CD4-positive, alpha-beta T cell treated with Interleukin-10 for 1 hour (primary cell): Measurements from ENCODE around the gene RILPL2.
A peak's percentile ranks its signal among the peaks of the same experiment; 100 is the strongest.
"Not testable (repeated sequence)": the region's sequence is repeated elsewhere in the genome, so short reads cannot be mapped to it uniquely, and the experiment has no call there.

Experiments
- DNase-seq: peaks from one replicate; pipeline ENCODE4 v3.0.0-alpha.2; 2020

Gene RILPL2

DNA sequence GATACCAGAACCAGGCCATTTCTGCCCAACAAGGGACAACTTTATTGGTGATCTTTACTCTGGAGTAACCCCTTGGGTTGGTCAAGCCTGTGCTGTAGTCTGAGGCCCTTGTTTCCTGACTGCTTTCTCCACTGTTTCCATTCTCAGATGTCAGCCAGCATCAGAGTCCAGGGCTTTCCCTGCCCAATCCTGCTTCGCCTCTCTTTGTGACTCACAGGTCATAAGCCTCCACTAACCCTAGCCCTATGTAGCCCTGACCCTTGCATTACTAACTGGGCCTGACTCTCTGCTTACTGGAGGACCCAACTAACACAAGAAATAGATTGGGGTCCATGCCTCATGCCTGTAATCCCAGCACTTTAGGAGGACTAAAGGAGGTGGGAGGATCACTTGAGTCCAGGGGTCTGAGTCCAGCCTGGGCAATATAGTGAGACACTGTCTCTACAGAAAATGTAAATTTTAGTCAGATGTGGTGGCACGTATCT is 12.8 kb upstream of the RILPL2 start:
- no peak for DNase-seq

DNA sequence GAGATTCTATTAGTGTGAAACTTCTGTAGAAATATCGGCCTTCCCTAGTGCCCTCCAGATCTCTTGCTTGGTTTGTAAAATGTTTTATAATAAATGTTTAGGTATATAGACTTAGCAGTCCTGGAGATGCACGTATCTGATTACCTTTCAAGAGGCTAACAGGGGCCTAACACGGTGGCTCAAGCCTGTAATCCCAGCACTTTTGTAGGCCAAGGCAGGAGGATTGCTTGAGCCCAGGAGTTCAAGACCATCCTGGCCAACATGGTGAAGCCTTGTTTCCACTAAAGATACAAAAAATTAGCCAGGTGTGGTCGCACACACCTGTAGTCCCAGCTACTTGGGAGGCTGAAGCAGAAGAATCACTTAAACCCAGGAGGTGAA is 9.8 kb upstream of the RILPL2 start:
- no peak for DNase-seq

DNA sequence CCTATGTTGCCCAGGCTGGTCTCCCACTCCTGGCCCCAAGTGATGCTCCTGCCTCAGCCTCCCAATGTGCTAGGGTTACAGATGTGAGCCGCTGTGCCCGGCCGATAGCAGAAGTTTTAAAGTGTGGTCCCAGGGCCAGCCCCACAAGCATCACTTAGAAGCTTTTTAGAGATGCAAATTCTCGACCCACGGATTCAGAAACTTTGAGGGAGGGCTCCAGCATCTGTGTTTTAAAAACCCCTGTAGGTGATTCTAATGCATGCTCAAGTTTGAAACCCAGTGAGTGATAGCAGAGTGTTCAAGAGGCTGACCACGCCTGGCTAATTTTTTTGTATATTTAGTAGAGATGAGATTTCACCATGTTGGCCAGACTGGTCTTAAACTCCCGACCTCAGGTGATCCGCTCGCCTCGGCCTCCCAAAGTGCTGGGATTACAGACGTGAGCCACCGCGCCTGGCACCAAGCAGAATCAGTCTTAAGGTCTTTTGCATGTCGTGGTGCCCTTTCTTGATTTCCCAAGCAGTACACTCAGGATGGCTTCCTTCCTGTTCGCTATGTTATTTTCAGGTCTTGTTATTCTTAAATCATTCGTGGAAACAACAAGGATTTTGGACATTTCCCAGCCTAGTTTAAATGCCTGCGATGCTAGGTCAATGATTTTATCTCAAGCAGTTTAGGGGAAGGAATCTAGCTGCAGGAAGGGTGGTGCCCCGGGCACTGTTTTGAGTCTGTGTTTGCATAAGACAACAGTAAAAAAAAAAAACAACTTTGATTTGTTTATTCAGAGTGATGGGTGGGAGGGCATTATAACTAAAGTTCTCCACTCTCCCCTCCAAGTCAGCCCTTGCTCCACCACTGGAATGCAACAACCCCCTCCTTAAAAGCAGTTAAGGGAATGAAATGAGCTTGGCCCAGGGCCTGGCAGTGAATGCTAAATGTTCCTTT is 9.2 kb upstream of the RILPL2 start:
- no peak for DNase-seq

GRCh38 chr12:123444092-123445026 is 7.9 kb upstream of the RILPL2 start:
- no peak for DNase-seq

DNA sequence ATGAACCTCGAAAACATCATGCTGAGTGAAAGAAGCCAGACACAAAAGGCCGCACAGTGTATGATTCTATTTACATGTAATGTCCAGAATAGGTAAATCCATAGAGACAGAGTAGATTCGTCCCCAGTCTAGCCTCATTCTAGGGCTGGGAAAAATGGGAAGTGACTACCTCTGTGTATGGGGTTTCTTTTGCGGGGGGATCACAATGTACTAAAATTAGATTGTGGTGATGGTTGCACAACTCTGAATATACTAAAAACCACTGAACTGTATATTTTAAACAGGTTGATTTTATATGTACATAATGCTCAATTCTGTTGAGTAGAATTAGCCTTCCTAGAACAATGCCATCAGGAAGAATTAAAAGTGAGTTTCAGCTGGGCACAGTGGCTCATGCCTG is 6.3 kb upstream of the RILPL2 start:
- no peak for DNase-seq

DNA sequence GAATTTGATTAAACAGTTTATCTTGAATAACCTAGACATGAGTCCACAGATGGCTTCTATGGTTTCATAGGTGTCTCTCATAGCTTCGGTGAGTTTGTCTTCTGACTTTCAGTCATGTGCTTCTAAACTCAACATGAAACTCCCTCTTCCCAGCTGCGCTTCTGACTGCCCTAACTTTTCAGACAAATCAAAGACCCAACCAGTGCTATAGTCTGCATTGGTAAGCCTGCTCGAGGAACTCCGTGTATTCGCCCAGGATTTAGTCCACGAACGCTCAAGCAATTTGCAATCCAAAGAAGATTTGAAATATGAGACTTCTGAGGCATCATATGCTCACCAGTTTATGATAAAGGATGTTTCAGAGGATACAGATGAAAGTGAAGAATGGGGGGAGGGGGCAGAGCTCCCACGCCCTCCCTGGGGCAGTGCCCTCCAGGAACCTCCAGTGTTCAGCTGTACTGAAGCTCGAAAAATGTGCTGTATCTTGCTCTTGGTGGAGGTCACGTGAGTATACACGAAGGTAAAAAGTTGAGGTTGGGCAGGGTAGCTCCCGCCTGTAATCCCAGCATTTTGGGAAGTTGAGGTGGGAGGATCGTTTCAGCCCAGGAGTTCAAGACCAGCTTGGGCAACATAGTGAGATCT is 5.2 kb upstream of the RILPL2 start:
- DNase-seq = no peak

GRCh38 chr12:123435636-123436016 is 858 bp downstream of the RILPL2 start:
- no peak for DNase-seq

GRCh38 chr12:123433615-123434014 is 2.9 kb downstream of the RILPL2 start:
- DNase-seq = no peak

DNA sequence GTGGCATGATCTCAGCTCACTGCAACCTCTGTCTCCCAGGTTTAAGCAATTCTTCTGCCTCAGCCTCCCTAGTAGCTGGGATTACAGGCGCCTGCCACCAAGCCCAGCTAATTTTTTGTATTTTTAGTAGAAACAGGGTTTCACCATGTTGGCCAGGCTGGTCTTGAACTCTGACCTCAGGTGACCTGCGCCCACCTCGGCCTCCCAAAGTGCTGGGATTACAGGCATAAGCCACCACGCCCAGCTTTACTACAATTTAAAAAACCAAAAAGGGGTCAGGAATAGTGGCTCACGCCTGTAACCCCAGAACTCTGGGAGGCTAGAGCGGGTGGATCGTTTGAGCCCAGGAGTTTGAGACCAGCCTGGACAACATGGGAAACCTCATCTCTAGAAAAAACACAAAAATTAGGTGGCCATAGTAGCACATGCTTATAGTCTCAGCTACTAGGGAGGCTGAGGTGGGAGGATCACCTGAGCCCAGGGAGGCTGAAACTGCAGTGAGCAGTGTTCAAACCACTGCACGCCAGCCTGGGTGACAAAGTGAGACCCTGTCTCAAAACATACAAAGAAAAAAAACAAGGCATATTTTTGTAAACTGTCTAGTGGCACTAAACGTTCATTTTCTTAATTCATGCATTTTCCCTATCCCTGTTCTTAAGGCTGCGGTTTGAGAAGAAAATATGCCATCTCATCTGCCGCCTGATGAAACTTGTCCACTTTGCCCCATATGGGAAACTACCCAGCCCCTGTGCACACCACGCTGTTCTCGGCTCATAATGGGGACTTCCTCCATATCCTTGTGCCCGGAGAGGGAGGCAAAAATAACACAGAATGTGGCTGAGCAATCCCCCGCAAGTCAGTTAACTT is 4.3 kb downstream of the RILPL2 start:
- DNase-seq = peak; percentile 58

DNA sequence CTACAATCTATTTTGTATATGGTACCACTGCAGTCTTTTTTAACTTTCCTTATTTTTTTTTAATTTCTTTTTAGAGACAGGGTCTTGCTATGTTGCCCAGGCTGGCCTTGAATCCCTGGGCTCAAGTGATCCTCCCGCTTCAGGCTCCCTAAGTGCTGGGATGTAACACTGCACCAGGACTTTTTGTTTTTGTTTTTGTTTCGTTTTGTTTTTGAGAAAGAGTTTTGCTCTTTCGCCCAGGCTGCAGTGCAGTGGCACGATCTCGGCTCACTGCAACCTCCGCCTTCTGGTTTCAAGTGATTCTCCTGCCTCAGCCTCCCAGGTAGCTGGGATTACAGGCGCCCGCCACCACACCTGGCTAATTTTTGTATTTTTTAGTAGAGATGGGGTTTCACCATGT is 7.4 kb downstream of the RILPL2 start:
- DNase-seq = not testable (repeated sequence)

- DNase-seq = no peak
These were observed 7.9 kb downstream of the RILPL2 start for GRCh38 chr12:123428591-123428990.

DNA sequence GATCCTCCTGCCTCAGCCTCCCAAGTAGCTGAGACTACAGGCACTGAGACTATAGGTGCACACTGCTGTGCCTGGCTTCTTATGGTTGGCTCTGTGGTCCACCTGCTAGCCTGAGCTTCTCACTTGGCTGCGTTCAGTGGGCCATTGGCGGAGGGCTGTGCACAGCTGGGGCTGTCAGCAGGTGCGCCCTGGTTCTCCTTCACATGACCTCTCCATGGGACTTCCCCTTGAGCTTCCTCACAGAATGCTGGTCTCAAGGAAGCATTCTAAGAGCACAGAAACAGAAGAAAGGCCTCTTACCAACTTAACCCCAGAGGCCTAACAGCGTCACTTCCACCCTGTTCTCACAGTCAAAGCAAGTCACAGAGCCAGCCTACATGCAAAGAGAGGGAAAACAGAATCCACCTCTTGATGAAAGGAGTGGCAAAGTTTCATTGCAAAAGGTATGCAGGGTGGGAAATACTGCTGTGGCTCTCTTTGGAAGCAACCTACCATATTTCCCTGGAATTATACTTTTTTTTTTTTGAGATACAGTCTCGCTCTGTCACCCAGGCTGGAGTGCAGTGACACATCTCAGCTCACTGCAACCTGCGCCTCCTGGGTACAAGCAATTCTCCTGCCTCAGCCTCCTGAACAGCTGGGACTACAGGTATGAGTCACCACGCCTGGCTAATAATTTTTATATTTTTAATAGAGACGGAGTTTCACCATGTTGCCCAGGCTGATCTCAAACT is 9.3 kb downstream of the RILPL2 start:
- peak; percentile 75 for DNase-seq

DNA sequence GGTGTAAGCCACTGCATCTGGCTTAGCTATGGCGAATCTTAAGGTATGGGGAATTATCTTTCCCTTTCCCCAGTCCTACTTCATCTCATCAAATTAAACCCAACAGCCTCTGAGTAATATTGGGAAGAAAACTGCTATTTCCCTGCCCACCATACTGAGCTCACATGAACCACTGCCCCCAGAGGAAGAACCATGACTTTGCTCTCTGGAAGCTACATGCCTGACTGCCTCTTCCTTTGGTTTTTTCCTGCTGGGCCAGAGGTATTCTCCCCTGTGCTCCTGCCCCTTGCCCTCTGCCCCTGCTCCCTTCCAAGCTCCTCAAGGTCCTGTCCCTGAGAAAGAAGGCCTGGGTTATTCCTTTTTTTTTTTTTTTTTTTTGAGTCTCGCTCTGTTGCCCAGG is 15.2 kb downstream of the RILPL2 start:
- no peak for DNase-seq

GRCh38 chr12:123410041-123410412 is 26.5 kb downstream of the RILPL2 start:
- DNase-seq = no peak

- not testable (repeated sequence) for DNase-seq
These were observed 27.0 kb downstream of the RILPL2 start for GRCh38 chr12:123409284-123410040.

DNA sequence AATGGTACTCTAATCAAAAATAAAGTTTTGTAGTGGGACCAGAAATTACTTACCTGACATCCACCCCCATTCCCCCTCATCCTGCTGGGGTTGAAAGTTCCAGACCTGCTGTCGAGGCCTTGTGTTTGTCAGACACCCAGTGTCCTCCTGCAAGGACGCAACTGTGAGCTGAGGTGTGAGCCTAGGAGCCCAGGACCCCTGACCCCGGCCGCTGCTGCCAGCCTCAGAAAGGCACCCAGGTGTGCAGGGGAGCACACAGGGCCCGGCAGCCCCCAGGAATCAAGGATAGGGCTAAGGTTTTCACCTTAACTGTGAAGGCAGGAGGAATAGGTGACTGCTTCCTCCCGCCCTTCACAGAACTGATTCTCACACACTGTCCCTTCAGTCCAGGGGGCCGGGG is 27.9 kb downstream of the RILPL2 start:
- DNase-seq = not testable (repeated sequence)

DNA sequence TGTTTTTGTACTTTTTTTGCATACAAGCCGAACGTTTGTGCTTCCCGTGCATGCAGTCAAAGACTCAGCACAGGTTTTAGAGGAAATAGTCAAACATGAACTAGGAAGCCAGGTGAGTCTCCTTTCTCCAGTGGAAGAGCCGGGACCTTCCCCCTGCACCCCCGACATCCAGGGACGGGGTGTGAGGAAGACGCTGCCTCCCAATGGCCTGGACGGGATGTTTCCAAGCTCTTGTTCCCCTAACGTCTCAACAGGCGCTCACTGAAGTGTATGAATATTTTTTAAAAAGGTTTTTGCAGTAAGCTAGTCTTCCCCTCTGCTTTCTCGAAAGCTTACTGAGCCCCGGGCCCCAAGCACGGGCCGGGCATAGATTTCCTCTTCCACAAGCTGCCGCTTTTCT is 28.6 kb downstream of the RILPL2 start:
- not testable (repeated sequence) for DNase-seq

DNA sequence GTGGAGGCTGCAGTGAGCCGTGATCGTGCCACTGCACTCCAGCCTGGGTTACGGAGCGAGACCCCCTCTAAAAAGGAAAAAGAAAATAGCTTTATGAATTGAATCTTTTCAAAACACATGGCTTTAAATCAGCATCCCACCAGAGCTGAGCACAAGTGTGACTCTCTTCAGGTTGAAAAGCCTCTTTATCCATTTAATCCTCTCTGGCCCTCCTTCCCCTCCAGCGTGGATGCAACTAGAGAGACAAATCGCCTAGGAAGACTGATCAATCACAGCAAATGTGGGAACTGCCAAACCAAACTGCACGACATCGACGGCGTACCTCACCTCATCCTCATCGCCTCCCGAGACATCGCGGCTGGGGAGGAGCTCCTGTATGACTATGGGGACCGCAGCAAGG is 29.2 kb downstream of the RILPL2 start:
- DNase-seq = not testable (repeated sequence)

GRCh38 chr12:123404581-123404980 is 31.9 kb downstream of the RILPL2 start:
- no peak for DNase-seq
